ENCODE results near the gene ING5. TPM values are rescaled to one million over a fixed set of nuclear protein-coding genes. Genes with fewer than 3 reads are reported as not detected.
"Not testable (repeated sequence)": the region's sequence is repeated elsewhere in the genome, so short reads cannot be mapped to it uniquely, and the experiment has no call there.

ING5 gene
- 49.4 and 56.4 TPM in 2 replicates for total RNA-seq

- Mint-ChIP-seq H3K27me3 (ENCODE audit: low read depth) (no peaks in the 10 kb centered on the region), H3K4me3 (ENCODE audit: low read depth) (peak within 1 kb of the TSS; percentile 89), H3K4me1 (ENCODE audit: low read depth) (peaks cover 13% of the 10 kb centered on the region), H3K27ac (peak within 1 kb of the TSS; percentile 92), H3K36me3 (ENCODE audit: low read depth) (peaks cover 38% of the 10 kb centered on the region), H3K9me3 (peaks cover 9% of the 10 kb centered on the region)
- DNase-seq (ENCODE audit: low spot score): peak; percentile 95
- intact Hi-C loops (cut with micrococcal nuclease): loop anchor here (1.0 to 5.0 kb wide), 4 partner anchors 15 to 344 kb away; partner anchors contain the start of genes D2HGDH, DTYMK and FARP2
These were observed at the start of gene ING5 for GRCh38 chr2:241701399-241702154. TSS of gene ING5 (plus strand) at chr2:241702039. CDS start at chr2:241702066, 27 bp downstream.

- Mint-ChIP-seq H3K4me3 (ENCODE audit: low read depth) (no peak overlapping the region), H3K9me3 (no peaks in the 10 kb centered on the region), H3K27me3 (ENCODE audit: low read depth) (no peaks in the 10 kb centered on the region), H3K36me3 (ENCODE audit: low read depth) (peaks cover 39% of the 10 kb centered on the region), H3K27ac (no peak overlapping the region), H3K4me1 (ENCODE audit: low read depth) (no peaks in the 10 kb centered on the region)
- no peak for DNase-seq (ENCODE audit: low spot score)
- intact Hi-C loops (cut with micrococcal nuclease): no loop called here
These were observed 49.7 kb upstream of the ING5 start for GRCh38 chr2:241652142-241652541.

- intact Hi-C loops (cut with micrococcal nuclease): no loop called here
- no peaks in the 10 kb centered on the region for H3K4me1 Mint-ChIP-seq (ENCODE audit: low read depth)
- H3K27me3 Mint-ChIP-seq (ENCODE audit: low read depth): no peaks in the 10 kb centered on the region
- no peak for DNase-seq (ENCODE audit: low spot score)
- H3K36me3 Mint-ChIP-seq (ENCODE audit: low read depth): peaks cover 42% of the 10 kb centered on the region
- no peak overlapping the region for H3K27ac Mint-ChIP-seq
- H3K9me3 Mint-ChIP-seq: no peaks in the 10 kb centered on the region
- H3K4me3 Mint-ChIP-seq (ENCODE audit: low read depth): no peak overlapping the region
These were observed 49.1 kb upstream of the ING5 start for GRCh38 chr2:241652722-241653121.

- intact Hi-C loops (cut with micrococcal nuclease): no loop called here
- H3K4me1 Mint-ChIP-seq (ENCODE audit: low read depth): no peaks in the 10 kb centered on the region
- no peaks in the 10 kb centered on the region for H3K9me3 Mint-ChIP-seq
- H3K36me3 Mint-ChIP-seq (ENCODE audit: low read depth): peaks cover 44% of the 10 kb centered on the region
- H3K27me3 Mint-ChIP-seq (ENCODE audit: low read depth): no peaks in the 10 kb centered on the region
- no peak overlapping the region for H3K27ac Mint-ChIP-seq
- DNase-seq (ENCODE audit: low spot score): no peak
- no peak overlapping the region for H3K4me3 Mint-ChIP-seq (ENCODE audit: low read depth)
These were observed 48.6 kb upstream of the ING5 start for GRCh38 chr2:241653210-241653750.

- Mint-ChIP-seq H3K9me3 (no peaks in the 10 kb centered on the region), H3K36me3 (ENCODE audit: low read depth) (peaks cover 48% of the 10 kb centered on the region), H3K27ac (no peak overlapping the region), H3K4me1 (ENCODE audit: low read depth) (no peaks in the 10 kb centered on the region), H3K27me3 (ENCODE audit: low read depth) (no peaks in the 10 kb centered on the region), H3K4me3 (ENCODE audit: low read depth) (no peak overlapping the region)
- no peak for DNase-seq (ENCODE audit: low spot score)
- intact Hi-C loops (cut with micrococcal nuclease): no loop called here
These were observed 47.3 kb upstream of the ING5 start for GRCh38 chr2:241654551-241654950.

GRCh38 chr2:241655516-241656189 lies 46.2 kb upstream of the ING5 start:
- H3K27ac Mint-ChIP-seq: no peak overlapping the region
- H3K9me3 Mint-ChIP-seq: no peaks in the 10 kb centered on the region
- H3K27me3 Mint-ChIP-seq (ENCODE audit: low read depth): no peaks in the 10 kb centered on the region
- DNase-seq (ENCODE audit: low spot score): no peak
- intact Hi-C loops (cut with micrococcal nuclease): no loop called here
- no peaks in the 10 kb centered on the region for H3K4me1 Mint-ChIP-seq (ENCODE audit: low read depth)
- no peak overlapping the region for H3K4me3 Mint-ChIP-seq (ENCODE audit: low read depth)
- peaks cover 58% of the 10 kb centered on the region for H3K36me3 Mint-ChIP-seq (ENCODE audit: low read depth)

GRCh38 chr2:241656190-241656741 lies 45.6 kb upstream of the ING5 start:
- H3K4me1 Mint-ChIP-seq (ENCODE audit: low read depth): no peaks in the 10 kb centered on the region
- H3K9me3 Mint-ChIP-seq: no peaks in the 10 kb centered on the region
- peaks cover 59% of the 10 kb centered on the region for H3K36me3 Mint-ChIP-seq (ENCODE audit: low read depth)
- H3K27me3 Mint-ChIP-seq (ENCODE audit: low read depth): no peaks in the 10 kb centered on the region
- no peak overlapping the region for H3K4me3 Mint-ChIP-seq (ENCODE audit: low read depth)
- no peak overlapping the region for H3K27ac Mint-ChIP-seq
- intact Hi-C loops (cut with micrococcal nuclease): no loop called here
- DNase-seq (ENCODE audit: low spot score): no peak

GRCh38 chr2:241657786-241658254 lies 44.0 kb upstream of the ING5 start:
- no peaks in the 10 kb centered on the region for H3K4me1 Mint-ChIP-seq (ENCODE audit: low read depth)
- H3K4me3 Mint-ChIP-seq (ENCODE audit: low read depth): no peak overlapping the region
- DNase-seq (ENCODE audit: low spot score): no peak
- intact Hi-C loops (cut with micrococcal nuclease): no loop called here
- no peaks in the 10 kb centered on the region for H3K9me3 Mint-ChIP-seq
- no peaks in the 10 kb centered on the region for H3K27me3 Mint-ChIP-seq (ENCODE audit: low read depth)
- H3K36me3 Mint-ChIP-seq (ENCODE audit: low read depth): peaks cover 55% of the 10 kb centered on the region
- H3K27ac Mint-ChIP-seq: no peak overlapping the region

GRCh38 chr2:241658296-241658695 lies 43.5 kb upstream of the ING5 start:
- Mint-ChIP-seq H3K27me3 (ENCODE audit: low read depth) (no peaks in the 10 kb centered on the region), H3K9me3 (no peaks in the 10 kb centered on the region), H3K36me3 (ENCODE audit: low read depth) (peaks cover 51% of the 10 kb centered on the region), H3K4me3 (ENCODE audit: low read depth) (no peak overlapping the region), H3K27ac (no peak overlapping the region), H3K4me1 (ENCODE audit: low read depth) (no peaks in the 10 kb centered on the region)
- intact Hi-C loops (cut with micrococcal nuclease): no loop called here
- DNase-seq (ENCODE audit: low spot score): no peak

GRCh38 chr2:241659150-241659739 lies 42.6 kb upstream of the ING5 start:
- Mint-ChIP-seq H3K4me3 (ENCODE audit: low read depth) (no peak overlapping the region), H3K27me3 (ENCODE audit: low read depth) (no peaks in the 10 kb centered on the region), H3K27ac (no peak overlapping the region), H3K4me1 (ENCODE audit: low read depth) (no peaks in the 10 kb centered on the region), H3K9me3 (no peaks in the 10 kb centered on the region), H3K36me3 (ENCODE audit: low read depth) (peaks cover 51% of the 10 kb centered on the region)
- intact Hi-C loops (cut with micrococcal nuclease): no loop called here
- peak; percentile 31 for DNase-seq (ENCODE audit: low spot score)

GRCh38 chr2:241660593-241661213 lies 41.1 kb upstream of the ING5 start:
- no peak for DNase-seq (ENCODE audit: low spot score)
- Mint-ChIP-seq H3K9me3 (no peaks in the 10 kb centered on the region), H3K4me1 (ENCODE audit: low read depth) (peaks cover 8% of the 10 kb centered on the region), H3K4me3 (ENCODE audit: low read depth) (no peak overlapping the region), H3K27me3 (ENCODE audit: low read depth) (no peaks in the 10 kb centered on the region), H3K27ac (no peak overlapping the region), H3K36me3 (ENCODE audit: low read depth) (peaks cover 43% of the 10 kb centered on the region)
- intact Hi-C loops (cut with micrococcal nuclease): no loop called here

- H3K4me3 Mint-ChIP-seq (ENCODE audit: low read depth); H3K9me3 Mint-ChIP-seq; H3K27ac Mint-ChIP-seq; intact Hi-C loops (cut with micrococcal nuclease); H3K4me1 Mint-ChIP-seq (ENCODE audit: low read depth); H3K27me3 Mint-ChIP-seq (ENCODE audit: low read depth); DNase-seq (ENCODE audit: low spot score): not testable (repeated sequence)
- H3K36me3 Mint-ChIP-seq (ENCODE audit: low read depth): peaks cover 37% of the 10 kb centered on the region
These were observed 39.1 kb upstream of the ING5 start for GRCh38 chr2:241662731-241663130.

Measured in activated T-helper 2 cell treated with anti-CD3 and anti-CD28 coated beads, Interferon-gamma antibody, Interleukin-2, Interleukin-4, amounts not matched to agents 10 μg/mL and 5 μg/mL and 100 μg/mL, durations not matched to agents 14 hours and 24 hours and 36 hours (primary cell).